Transverse colon (tissue), 4 donors: ENCODE results near the gene LRATD1. TPM values are rescaled to one million over a fixed set of nuclear protein-coding genes. Genes with fewer than 3 reads are reported as not detected.
A peak's percentile ranks its signal among the peaks of the same experiment; 100 is the strongest.

Experiments used
- DNase-seq: peaks from one replicate; pipeline ENCODE4 v3.0.0-alpha.2; 2019
- H3K27ac ChIP-seq, 4 donors: fragments of 200-600 bp; sonication (generic); 2 replicates each; pipeline ENCODE4 v1.5.1; 2016 to 2018; ENCODE audit warnings: inconsistent platforms in 4 of 4
- H3K27me3 ChIP-seq: fragments of 200-600 bp; sonication (generic); 2 replicates; pipeline ENCODE4 v1.5.1; 2017; ENCODE audit warnings: inconsistent platforms
- H3K36me3 ChIP-seq, 4 donors: fragments of 200-600 bp; sonication (generic); 2 replicates each; pipeline ENCODE4 v1.5.1; 2017 to 2019; ENCODE audit warnings: inconsistent platforms in 4 of 4
- H3K4me1 ChIP-seq, 4 donors: fragments of 200-600 bp; sonication (generic); 2 replicates each; pipeline ENCODE4 v1.5.1; 2017 to 2020; ENCODE audit warnings: inconsistent platforms in 4 of 4
- H3K4me3 ChIP-seq, 4 donors: fragments of 200-600 bp; sonication (generic); 1 replicate in 1 of 4; 2 replicates in 3 of 4; pipeline versions ENCODE4 v1.5.1 to v1.6.1; 2017 to 2019; ENCODE audit warnings: inconsistent platforms in 4 of 4
- H3K9me3 ChIP-seq, 2 donors: fragments of 200-600 bp; sonication (generic); 2 replicates each; pipeline ENCODE4 v1.5.1; 2017 to 2019; ENCODE audit warnings: inconsistent platforms in 2 of 2
- EP300 ChIP-seq: sonication (generic); formaldehyde crosslinking; IDR thresholded peaks from one replicate; pipeline ENCODE4 v1.6.1; 2017; ENCODE audit warnings: antibody characterized with exemption, low read depth
- POLR2A ChIP-seq: fragments of 450-650 bp; IDR thresholded peaks from one replicate; pipeline ENCODE4 v1.6.1; 2016; ENCODE audit warnings: antibody characterized with exemption, mild to moderate bottlenecking, moderate library complexity
- POLR2AphosphoS5 ChIP-seq, 3 donors: sonication (generic); formaldehyde crosslinking; IDR thresholded peaks; one replicate each; pipeline ENCODE4 v1.6.1; 2016; ENCODE audit warnings: antibody characterized with exemption in 3 of 3
- WGBS, 2 donors: methylation state at CpG; one replicate each; pipeline ENCODE4 v1.1.5; 2018; ENCODE audit warnings: low coverage in 1 of 2; 5-methylcytosine and 5-hydroxymethylcytosine counted together
- in situ Hi-C, 4 donors: fragments of 200-750 bp; cut with MboI; loops; one replicate each; pipeline versions ENCODE4 v1.15.0 to v1.15.1; 2017; ENCODE audit warnings: low sequenced_read_pairs in 3 of 4, low pct_ligation_motif_present in 1 of 4, low pct_unique_long_range_greater_than_20kb in 1 of 4
- intact Hi-C: fragments of 100-400 bp; cut with DNase I; formaldehyde crosslinking; loops from one replicate; pipeline ENCODE4 v1.15.1; 2023; ENCODE audit warnings: low total_unique reads
- total RNA-seq, 4 donors: library from RNA; depleted of rRNA; stranded (reverse); fragments of >200 nt; gene quantifications; one replicate each; pipeline ENCODE4 v1.1.0, GENCODE V29; 2016
- TF ChIP-seq, protein P1 (sequence below), 5 experiments: fragments of 200-600 bp in 3 of 5; fragments of 450-650 bp in 2 of 5; sonication (generic) in 3 of 5; IDR thresholded peaks; 1 replicate in 2 of 5; 2 replicates in 3 of 5; pipeline ENCODE4 v1.5.1; 2016 to 2017; ENCODE audit warnings: antibody characterized with exemption in 5 of 5, inconsistent platforms in 3 of 5, mild to moderate bottlenecking in 2 of 5, moderate library complexity in 1 of 5

LRATD1 gene
- total RNA-seq, 4 donors from 2014 or later = 87.6 to 151 (median 118) TPM

DNA sequence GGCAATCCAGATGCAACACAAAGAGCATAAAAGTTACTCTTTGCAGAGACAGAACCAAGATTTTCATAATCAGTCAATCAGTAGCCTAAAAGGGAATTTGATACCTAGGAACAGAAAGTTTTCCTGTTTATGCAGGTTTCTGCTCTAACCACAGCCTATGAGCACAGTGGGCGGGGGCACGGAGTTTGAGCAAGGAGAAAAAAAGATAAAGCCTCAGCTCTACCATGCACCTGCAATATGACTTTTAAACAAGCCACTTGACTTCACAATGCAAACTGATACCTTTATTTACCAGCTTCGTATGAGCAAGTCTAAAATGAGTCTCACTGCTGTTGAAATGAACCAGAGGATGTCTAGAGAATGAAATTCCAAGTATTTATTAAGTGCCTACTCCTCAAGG lies 5.6 kb upstream of the LRATD1 start:
- TF ChIP-seq POLR2A (no peak), POLR2AphosphoS5 (IDR thresholded peaks at IDR 0.05) (no peak), EP300 (no peak)
- TF ChIP-seq, protein P1, sequence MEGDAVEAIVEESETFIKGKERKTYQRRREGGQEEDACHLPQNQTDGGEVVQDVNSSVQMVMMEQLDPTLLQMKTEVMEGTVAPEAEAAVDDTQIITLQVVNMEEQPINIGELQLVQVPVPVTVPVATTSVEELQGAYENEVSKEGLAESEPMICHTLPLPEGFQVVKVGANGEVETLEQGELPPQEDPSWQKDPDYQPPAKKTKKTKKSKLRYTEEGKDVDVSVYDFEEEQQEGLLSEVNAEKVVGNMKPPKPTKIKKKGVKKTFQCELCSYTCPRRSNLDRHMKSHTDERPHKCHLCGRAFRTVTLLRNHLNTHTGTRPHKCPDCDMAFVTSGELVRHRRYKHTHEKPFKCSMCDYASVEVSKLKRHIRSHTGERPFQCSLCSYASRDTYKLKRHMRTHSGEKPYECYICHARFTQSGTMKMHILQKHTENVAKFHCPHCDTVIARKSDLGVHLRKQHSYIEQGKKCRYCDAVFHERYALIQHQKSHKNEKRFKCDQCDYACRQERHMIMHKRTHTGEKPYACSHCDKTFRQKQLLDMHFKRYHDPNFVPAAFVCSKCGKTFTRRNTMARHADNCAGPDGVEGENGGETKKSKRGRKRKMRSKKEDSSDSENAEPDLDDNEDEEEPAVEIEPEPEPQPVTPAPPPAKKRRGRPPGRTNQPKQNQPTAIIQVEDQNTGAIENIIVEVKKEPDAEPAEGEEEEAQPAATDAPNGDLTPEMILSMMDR (IDR thresholded peaks at IDR 0.05) = no peak
- in situ Hi-C loops = no loop called here
- no peaks in the 10 kb centered on the region for H3K9me3 ChIP-seq
- no peaks in the 10 kb centered on the region for H3K36me3 ChIP-seq
- intact Hi-C loops = no loop called here
- no peak overlapping the region for H3K4me3 ChIP-seq
- WGBS, 2 donors = 36 to 54% methylated on average over 3 of the region's 3 CpGs
- no peak for DNase-seq
- no peaks in the 10 kb centered on the region for H3K27me3 ChIP-seq
- peaks cover 0 to 27% (median 7%) of the 10 kb centered on the region in 4 donors for H3K4me1 ChIP-seq
- no peak overlapping the region for H3K27ac ChIP-seq

DNA sequence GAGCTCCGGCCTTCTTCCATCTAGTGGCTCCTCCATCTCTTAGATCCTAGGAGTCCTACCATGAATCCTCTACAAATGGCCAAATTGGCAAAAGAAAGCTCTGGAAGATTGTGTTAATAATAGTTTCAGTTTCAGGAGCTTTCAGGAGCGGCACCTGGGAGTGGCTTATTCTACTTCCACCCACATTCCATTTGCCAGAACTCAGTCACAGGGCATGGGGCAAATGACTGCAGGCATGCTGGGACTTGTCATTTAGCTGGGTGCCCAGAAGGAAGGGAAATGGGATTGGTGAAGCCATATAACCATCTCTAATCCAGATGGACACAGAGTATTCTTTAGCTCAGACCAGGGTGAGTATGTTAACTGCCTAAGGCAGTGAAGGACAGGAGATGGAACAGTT lies 3.6 kb upstream of the LRATD1 start:
- Histone ChIP-seq H3K27ac (peak overlapping the region in 3 of 4 donors; percentile 32 to 58 (median 41)), H3K9me3 (no peaks in the 10 kb centered on the region)

DNA sequence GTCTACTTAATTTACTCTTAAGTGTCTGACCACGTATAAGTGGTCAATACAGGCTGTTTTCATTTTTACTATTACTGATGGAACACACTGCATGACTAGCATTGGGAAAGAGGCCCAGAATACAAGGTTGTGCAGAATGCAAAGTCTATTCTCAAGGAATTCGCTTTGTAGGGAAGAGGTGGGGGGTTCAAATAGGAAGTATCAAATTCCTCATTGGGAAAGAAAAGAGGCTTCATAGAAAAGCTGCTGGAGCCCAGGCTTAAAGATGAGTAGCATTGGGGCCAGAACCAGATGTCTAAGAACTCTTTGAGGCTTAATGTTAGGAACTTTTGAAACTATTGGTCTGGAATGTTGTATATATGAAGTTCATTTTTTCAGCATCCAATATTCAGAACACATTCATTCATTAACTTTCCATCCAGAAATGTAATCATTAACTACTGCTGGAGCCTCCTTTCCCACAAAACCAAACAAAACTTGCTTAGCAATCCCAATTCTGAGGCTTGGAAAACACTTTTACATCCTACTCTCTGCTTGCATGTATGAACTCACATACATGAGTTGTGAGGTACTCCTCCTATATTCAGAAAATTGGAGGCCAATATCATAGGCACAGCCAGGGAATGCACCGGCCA lies 994 bp upstream of the LRATD1 start:
- in situ Hi-C loops (no loop called here), intact Hi-C loops (no loop called here)
- Histone ChIP-seq H3K36me3 (no peaks in the 10 kb centered on the region), H3K4me3 (peak overlapping the region in 3 of 4 donors; percentile 50 to 67 (median 63)), H3K9me3 (no peaks in the 10 kb centered on the region), H3K27ac (peak overlapping the region; percentile 66 to 90 (median 84)), H3K4me1 (peaks cover 0 to 28% (median 11%) of the 10 kb centered on the region in 4 donors), H3K27me3 (peaks cover 6% of the 10 kb centered on the region)
- TF ChIP-seq POLR2A (no peak), POLR2AphosphoS5 (IDR thresholded peaks at IDR 0.05) (no peak), EP300 (no peak)
- TF ChIP-seq, protein P1 (IDR thresholded peaks at IDR 0.05) = no peak
- WGBS, 2 donors = 57 to 70% methylated on average over 2 to 3 of the region's 3 CpGs
- no peak for DNase-seq

More for the DNA sequence above, 3.6 kb upstream of the LRATD1 start:
- H3K4me1 ChIP-seq = peaks cover 0 to 21% (median 7%) of the 10 kb centered on the region in 4 donors
- WGBS, 2 donors = 52 to 66% methylated on average over 2 of the region's 2 CpGs
- DNase-seq = peak; percentile 75
- H3K36me3 ChIP-seq = no peaks in the 10 kb centered on the region
- intact Hi-C loops = no loop called here
- no peak overlapping the region for H3K4me3 ChIP-seq
- TF ChIP-seq POLR2AphosphoS5 (IDR thresholded peaks at IDR 0.05) (peak in 2 of 3 donors; percentile 31 to 50), EP300 (no peak), POLR2A (no peak)
- TF ChIP-seq, protein P1 (IDR thresholded peaks at IDR 0.05) = no peak
- in situ Hi-C loops = no loop called here
- no peaks in the 10 kb centered on the region for H3K27me3 ChIP-seq

DNA sequence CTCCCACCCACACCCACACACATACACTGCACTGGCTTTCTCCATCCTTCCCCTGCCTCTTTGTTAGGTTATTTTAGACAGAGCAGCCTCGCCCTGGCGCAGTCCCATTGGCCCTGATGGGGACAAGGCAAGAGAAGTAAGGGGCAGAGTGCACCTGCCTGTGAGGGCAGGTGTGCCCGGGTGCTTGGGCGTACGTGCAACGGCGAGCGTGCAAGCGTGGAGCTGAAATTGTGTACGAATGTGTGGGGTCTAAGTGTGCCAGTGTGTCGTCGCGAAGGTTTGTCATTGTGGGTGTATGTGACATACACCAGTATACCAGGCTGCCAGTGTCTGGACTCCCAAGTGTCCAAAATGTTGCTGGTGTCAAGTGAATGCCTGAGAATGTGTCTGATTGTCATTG lies 544 bp downstream of the LRATD1 start:
- TF ChIP-seq POLR2A (no peak), POLR2AphosphoS5 (IDR thresholded peaks at IDR 0.05) (peak in 1 of 3 donors; percentile 3)
- H3K27ac ChIP-seq = peak overlapping the region; percentile 82 to 90 (median 88)
- H3K4me3 ChIP-seq = peak overlapping the region; percentile 44 to 67 (median 56)
- 9% methylated on average over 13 of the region's 13 CpGs; no CpG with 5 or more reads in 1 of the 2 donors for WGBS, 2 donors
- in situ Hi-C loops = no loop called here
- H3K4me1 ChIP-seq = peaks cover 0 to 43% (median 14%) of the 10 kb centered on the region in 4 donors
- peak; percentile 26 for DNase-seq
- intact Hi-C loops = no loop called here
- no peaks in the 10 kb centered on the region for H3K9me3 ChIP-seq
- H3K36me3 ChIP-seq = no peaks in the 10 kb centered on the region
- H3K27me3 ChIP-seq = peaks cover 6% of the 10 kb centered on the region
